NCI-H1092 (cell line): ENCODE data around the gene RPL5.
A peak's percentile ranks its signal among the peaks of the same experiment; 100 is the strongest.

Experiments
- DNase-seq: peaks from one replicate; lab custom pipeline; 2025; lab: John Stamatoyannopoulos, UW

The RPL5 gene

GRCh38 chr1:92855236-92855635 is 23.4 kb downstream of the RPL5 start:
- DNase-seq: no peak

GRCh38 chr1:92857817-92858216 is 26.0 kb downstream of the RPL5 start:
- no peak for DNase-seq

- peak; percentile 65 for DNase-seq
Observed at GRCh38 chr1:92858564-92859399, 26.9 kb downstream of the RPL5 start.

GRCh38 chr1:92859400-92860039 is 27.7 kb downstream of the RPL5 start:
- DNase-seq: no peak

GRCh38 chr1:92862605-92863004 is 30.8 kb downstream of the RPL5 start:
- no peak for DNase-seq

GRCh38 chr1:92864131-92864530 is 32.3 kb downstream of the RPL5 start:
- DNase-seq: no peak

GRCh38 chr1:92870591-92870990 is 38.8 kb downstream of the RPL5 start:
- no peak for DNase-seq

GRCh38 chr1:92872719-92873118 is 40.9 kb downstream of the RPL5 start:
- DNase-seq: no peak

- DNase-seq: no peak
Observed at GRCh38 chr1:92874987-92875386, 43.1 kb downstream of the RPL5 start.

- DNase-seq: no peak
Observed at GRCh38 chr1:92876351-92876750, 44.5 kb downstream of the RPL5 start.

- no peak for DNase-seq
Observed at GRCh38 chr1:92877081-92877711, 45.4 kb downstream of the RPL5 start.

GRCh38 chr1:92877792-92878191 is 46.0 kb downstream of the RPL5 start:
- peak; percentile 20 for DNase-seq

GRCh38 chr1:92879316-92879968 is 47.6 kb downstream of the RPL5 start:
- DNase-seq: no peak

- DNase-seq: no peak
Observed at GRCh38 chr1:92881391-92881790, 49.6 kb downstream of the RPL5 start.

- no peak for DNase-seq
Observed at GRCh38 chr1:92882819-92883218, 51.0 kb downstream of the RPL5 start.

GRCh38 chr1:92883297-92883696 is 51.5 kb downstream of the RPL5 start:
- no peak for DNase-seq

- DNase-seq: no peak
Observed at GRCh38 chr1:92884195-92884594, 52.4 kb downstream of the RPL5 start.

- DNase-seq: no peak
Observed at GRCh38 chr1:92886886-92887419, 55.1 kb downstream of the RPL5 start.

- no peak for DNase-seq
Observed at GRCh38 chr1:92887465-92887864, 55.6 kb downstream of the RPL5 start.
